HepG2 (cell line): ENCODE measurements around the gene MSI2. TPM values are rescaled to one million over a fixed set of nuclear protein-coding genes. Genes with fewer than 3 reads are reported as not detected.

Source experiments
- AGO1 ChIP-seq: fragments of 200-400 bp; formaldehyde crosslinking; IDR thresholded peaks from 2 replicates; pipeline ENCODE4 v1.6.1; 2017; ENCODE audit warnings: mild to moderate bottlenecking, low read depth, low read length, moderate library complexity; ENCODE audit not compliant: poor library complexity, severe bottlenecking
- AHDC1 ChIP-seq: sonication (generic); formaldehyde crosslinking; IDR thresholded peaks from 2 replicates; pipeline ENCODE4 v1.5.1; 2020; ENCODE audit warnings: mild to moderate bottlenecking, missing genetic modification reagents, borderline replicate concordance
- BCL3 ChIP-seq: sonication (generic); formaldehyde crosslinking; IDR thresholded peaks from 2 replicates; pipeline ENCODE4 v1.5.1; 2020; ENCODE audit warnings: mild to moderate bottlenecking, missing genetic modification reagents, moderate library complexity
- BHLHE40 ChIP-seq: IDR thresholded peaks from 2 replicates; pipeline ENCODE4 v1.6.1; 2011; ENCODE audit warnings: low read length, improper control_type of control experiment
- EP300 ChIP-seq, 3 experiments: sonication (generic) in 1 of 3; formaldehyde crosslinking in 1 of 3; IDR thresholded peaks; 2 replicates each; pipeline versions ENCODE4 v1.5.1 to v1.6.1; 2011 to 2020; ENCODE audit warnings: low read depth in 2 of 3, low read length in 2 of 3, borderline replicate concordance in 1 of 3, improper control_type of control experiment in 1 of 3, mild to moderate bottlenecking in 1 of 3, missing genetic modification reagents in 1 of 3, moderate library complexity in 1 of 3
- FOXK2 ChIP-seq: fragments of 450-650 bp; IDR thresholded peaks from 2 replicates; pipeline ENCODE4 v1.6.1; 2016
- GABPA ChIP-seq, 2 experiments: IDR thresholded peaks; 2 replicates each; pipeline ENCODE4 v1.6.1; 2011 to 2016; ENCODE audit warnings: low read depth in 2 of 2, low read length in 1 of 2, missing biosample characterization in 1 of 2, missing genetic modification characterization in 1 of 2
- HCFC1 ChIP-seq: fragments of 150-350 bp; IDR thresholded peaks from 2 replicates; pipeline ENCODE4 v1.6.1; 2014; ENCODE audit warnings: low read depth, low read length
- HDAC2 ChIP-seq: sonication (generic); formaldehyde crosslinking; IDR thresholded peaks from 2 replicates; pipeline ENCODE4 v1.4.0; 2020; ENCODE audit warnings: missing genetic modification reagents
- ISX ChIP-seq: sonication (generic); formaldehyde crosslinking; conservative IDR thresholded peaks from 2 replicates; pipeline ENCODE4 v1.5.0; 2020; ENCODE audit warnings: missing genetic modification reagents
- ONECUT2 ChIP-seq: sonication (generic); formaldehyde crosslinking; IDR thresholded peaks from 2 replicates; pipeline ENCODE4 v1.4.0; 2020; ENCODE audit warnings: missing genetic modification reagents
- PHF21A ChIP-seq: sonication (generic); formaldehyde crosslinking; IDR thresholded peaks from 2 replicates; pipeline ENCODE4 v1.5.0; 2020; ENCODE audit warnings: mild to moderate bottlenecking, missing genetic modification reagents
- TFDP2 ChIP-seq: sonication (generic); formaldehyde crosslinking; IDR thresholded peaks from 2 replicates; pipeline ENCODE4 v1.4.0; 2020; ENCODE audit warnings: missing genetic modification reagents
- YY1 ChIP-seq: IDR thresholded peaks from 2 replicates; pipeline ENCODE4 v1.6.1; 2011; ENCODE audit warnings: low read length, low read depth, moderate library complexity, mild to moderate bottlenecking; ENCODE audit not compliant: insufficient read depth, insufficient replicate concordance
- ZMYM2 ChIP-seq: sonication (generic); formaldehyde crosslinking; IDR thresholded peaks from 2 replicates; pipeline ENCODE4 v1.8.0; 2022; ENCODE audit warnings: mild to moderate bottlenecking, missing genetic modification reagents
- ZNF234 ChIP-seq: sonication (generic); formaldehyde crosslinking; conservative IDR thresholded peaks from 2 replicates; pipeline ENCODE4 v1.5.1; 2020; ENCODE audit warnings: mild to moderate bottlenecking, missing genetic modification reagents
- ZNF446 ChIP-seq: sonication (generic); formaldehyde crosslinking; IDR thresholded peaks from 2 replicates; pipeline ENCODE4 v1.5.0; 2020; ENCODE audit warnings: mild to moderate bottlenecking, missing genetic modification reagents
- ZNF468 ChIP-seq: sonication (generic); formaldehyde crosslinking; IDR thresholded peaks from 2 replicates; pipeline ENCODE4 v1.8.0; 2022; ENCODE audit warnings: mild to moderate bottlenecking, moderate library complexity, missing genetic modification reagents
- ZNF501 ChIP-seq: sonication (generic); formaldehyde crosslinking; IDR thresholded peaks from 2 replicates; pipeline ENCODE4 v1.5.1; 2020; ENCODE audit warnings: mild to moderate bottlenecking, moderate library complexity, missing genetic modification reagents
- ZNF558 ChIP-seq: sonication (generic); formaldehyde crosslinking; IDR thresholded peaks from 2 replicates; pipeline ENCODE4 v1.9.0; 2022; ENCODE audit warnings: mild to moderate bottlenecking, missing genetic modification reagents, borderline replicate concordance
- ZNF652 ChIP-seq: IDR thresholded peaks from 2 replicates; pipeline ENCODE4 v1.6.1; 2016; ENCODE audit warnings: low read depth, borderline replicate concordance
- ZNF660 ChIP-seq: sonication (generic); formaldehyde crosslinking; IDR thresholded peaks from 2 replicates; pipeline ENCODE4 v1.5.1; 2020; ENCODE audit warnings: mild to moderate bottlenecking, low read depth, missing genetic modification reagents, borderline replicate concordance
- ZNF720 ChIP-seq: sonication (generic); formaldehyde crosslinking; IDR thresholded peaks from 2 replicates; pipeline ENCODE4 v1.4.0; 2020; ENCODE audit warnings: missing genetic modification reagents
- polyA plus RNA-seq, 8 experiments: library from polyadenylated mRNA; depleted of rRNA in 3 of 8; stranded (reverse) in 7 of 8; unstranded in 1 of 8; fragments of >200 nt; fragmentation: Illumina TruSeq in 4 of 8; extraction: Trizol in 4 of 8; gene quantifications; 2 replicates each; pipeline versions ENCODE4 v1.2.1 to v1.2.3, GENCODE V29; 2011 to 2016; ENCODE audit warnings: low read depth in 4 of 8, missing spikeins in 1 of 8, mixed read lengths in 1 of 8; ENCODE audit not compliant: insufficient read depth in 1 of 8
- total RNA-seq, 5 experiments: library from RNA; depleted of rRNA; stranded (reverse); fragments of >200 nt; fragmentation: Illumina TruSeq; extraction: Trizol; gene quantifications; 2 replicates each; pipeline ENCODE4 v1.2.3, GENCODE V29; 2016; ENCODE audit warnings: low read depth in 1 of 5

MSI2 gene
- total and polyA plus RNA-seq, 2 of the 13 experiments (the other 11 are each of a cell fraction or from before 2014, with no cell fraction given): 77.5 to 78.4 TPM

- TF ChIP-seq ZNF558 (CRISPR knock-in tag) (no peak), AHDC1 (no peak), HDAC2 (0 out of 2 replicates have a peak, but pooled peaks have one; percentile 29), HCFC1 (no peak), ZNF501 (no peak), ZNF468 (CRISPR knock-in tag) (no peak), TFDP2 (CRISPR knock-in tag) (no peak), AGO1 (no peak), ZMYM2 (CRISPR knock-in tag) (0 out of 2 replicates have a peak, but pooled peaks have one; percentile 25), ZNF234 (CRISPR knock-in tag) (no peak), BHLHE40 (no peak), ZNF720 (CRISPR knock-in tag) (no peak), GABPA (IDR thresholded peaks at IDR 0.05; ENCODE audit: low read depth, low read length) (no peak), GABPA (CRISPR knock-in tag; IDR thresholded peaks at IDR 0.05; ENCODE audit: low read depth) (no peak), ZNF660 (CRISPR knock-in tag) (no peak), BCL3 (CRISPR knock-in tag) (no peak), EP300 (IDR thresholded peaks at IDR 0.05; ENCODE audit: low read depth in 2 of 2, low read length in 2 of 2) (peak in 1 of 2 experiments; percentile 45; a peak in 1 of 4 replicates), EP300 (CRISPR knock-in tag; IDR thresholded peaks at IDR 0.05; ENCODE audit: borderline replicate concordance) (no peak), ONECUT2 (CRISPR knock-in tag) (peak; percentile 15; the same call in 1 of the 2 replicates), ISX (CRISPR knock-in tag) (no peak), ZNF652 (CRISPR knock-in tag) (peak; percentile 97), FOXK2 (no peak), YY1 (no peak), PHF21A (CRISPR knock-in tag) (no peak), ZNF446 (CRISPR knock-in tag) (no peak)
These were observed 86.8 kb downstream of the MSI2 start (continued) for GRCh38 chr17:57342963-57343589.
